HG03342 (cell line): ENCODE results near the gene ARHGEF28.
A peak's percentile ranks its signal among the peaks of the same experiment; 100 is the strongest.

Experiments
- ATAC-seq: cut with Tn5 transposase; IDR thresholded peaks from one replicate; pipeline ENCODE4 v1.9.1; 2021; ENCODE audit warnings: mild to moderate bottlenecking, moderate library complexity; ENCODE audit not compliant: unreplicated experiment

Gene ARHGEF28, protein sequence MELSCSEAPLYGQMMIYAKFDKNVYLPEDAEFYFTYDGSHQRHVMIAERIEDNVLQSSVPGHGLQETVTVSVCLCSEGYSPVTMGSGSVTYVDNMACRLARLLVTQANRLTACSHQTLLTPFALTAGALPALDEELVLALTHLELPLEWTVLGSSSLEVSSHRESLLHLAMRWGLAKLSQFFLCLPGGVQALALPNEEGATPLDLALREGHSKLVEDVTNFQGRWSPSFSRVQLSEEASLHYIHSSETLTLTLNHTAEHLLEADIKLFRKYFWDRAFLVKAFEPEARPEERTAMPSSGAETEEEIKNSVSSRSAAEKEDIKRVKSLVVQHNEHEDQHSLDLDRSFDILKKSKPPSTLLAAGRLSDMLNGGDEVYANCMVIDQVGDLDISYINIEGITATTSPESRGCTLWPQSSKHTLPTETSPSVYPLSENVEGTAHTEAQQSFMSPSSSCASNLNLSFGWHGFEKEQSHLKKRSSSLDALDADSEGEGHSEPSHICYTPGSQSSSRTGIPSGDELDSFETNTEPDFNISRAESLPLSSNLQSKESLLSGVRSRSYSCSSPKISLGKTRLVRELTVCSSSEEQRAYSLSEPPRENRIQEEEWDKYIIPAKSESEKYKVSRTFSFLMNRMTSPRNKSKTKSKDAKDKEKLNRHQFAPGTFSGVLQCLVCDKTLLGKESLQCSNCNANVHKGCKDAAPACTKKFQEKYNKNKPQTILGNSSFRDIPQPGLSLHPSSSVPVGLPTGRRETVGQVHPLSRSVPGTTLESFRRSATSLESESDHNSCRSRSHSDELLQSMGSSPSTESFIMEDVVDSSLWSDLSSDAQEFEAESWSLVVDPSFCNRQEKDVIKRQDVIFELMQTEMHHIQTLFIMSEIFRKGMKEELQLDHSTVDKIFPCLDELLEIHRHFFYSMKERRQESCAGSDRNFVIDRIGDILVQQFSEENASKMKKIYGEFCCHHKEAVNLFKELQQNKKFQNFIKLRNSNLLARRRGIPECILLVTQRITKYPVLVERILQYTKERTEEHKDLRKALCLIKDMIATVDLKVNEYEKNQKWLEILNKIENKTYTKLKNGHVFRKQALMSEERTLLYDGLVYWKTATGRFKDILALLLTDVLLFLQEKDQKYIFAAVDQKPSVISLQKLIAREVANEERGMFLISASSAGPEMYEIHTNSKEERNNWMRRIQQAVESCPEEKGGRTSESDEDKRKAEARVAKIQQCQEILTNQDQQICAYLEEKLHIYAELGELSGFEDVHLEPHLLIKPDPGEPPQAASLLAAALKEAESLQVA (N-terminal part only)

DNA sequence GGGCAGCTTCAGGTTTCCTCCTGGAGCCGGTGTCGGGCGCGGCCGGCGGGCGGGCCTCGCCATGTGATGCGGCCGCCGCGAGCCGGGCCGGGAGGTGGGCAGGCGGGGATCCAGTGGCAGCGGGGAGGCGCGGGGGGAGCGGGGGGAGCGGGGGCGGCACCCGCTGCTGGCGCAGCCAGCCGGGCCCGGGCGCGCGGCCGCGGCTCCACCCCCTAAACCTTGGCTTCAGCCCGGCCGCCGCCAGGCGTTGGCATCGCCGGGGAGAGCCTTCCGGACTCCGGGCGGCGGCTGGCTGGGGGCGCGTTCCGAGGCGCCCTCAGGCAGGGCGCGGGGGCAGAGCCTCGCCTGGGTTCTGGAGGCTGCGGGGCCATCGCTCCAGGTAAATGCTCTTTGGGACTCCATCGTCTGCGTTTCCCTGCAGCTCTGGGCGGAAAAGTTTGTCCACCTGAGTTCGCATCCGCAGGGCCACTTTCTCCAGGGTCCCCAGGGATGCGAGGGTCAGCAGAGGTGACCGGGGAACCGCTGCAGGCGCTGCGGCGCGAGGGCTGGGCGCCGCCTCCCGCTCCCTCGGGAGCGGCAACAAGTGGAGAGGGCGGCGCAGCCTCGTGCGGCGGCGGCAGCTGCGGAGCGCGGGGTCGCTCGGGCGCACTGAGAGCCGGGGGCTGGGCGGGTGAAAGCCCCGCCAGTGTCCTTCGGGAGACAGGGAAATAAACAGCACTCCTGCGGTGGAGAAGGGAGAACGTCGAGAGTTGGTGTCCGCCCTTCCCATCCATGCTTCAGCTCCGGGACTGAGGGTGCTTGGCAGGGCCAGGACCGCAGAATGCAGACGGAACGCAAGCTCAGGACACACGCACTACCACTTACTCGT is at the start of gene ARHGEF28:
Gene ARHGEF28 (plus strand): TSS at position 253 of the 868 bp plus-strand sequence. CDS start 58,656 bp downstream, outside the sequence.
- ATAC-seq = peak; percentile 56

DNA sequence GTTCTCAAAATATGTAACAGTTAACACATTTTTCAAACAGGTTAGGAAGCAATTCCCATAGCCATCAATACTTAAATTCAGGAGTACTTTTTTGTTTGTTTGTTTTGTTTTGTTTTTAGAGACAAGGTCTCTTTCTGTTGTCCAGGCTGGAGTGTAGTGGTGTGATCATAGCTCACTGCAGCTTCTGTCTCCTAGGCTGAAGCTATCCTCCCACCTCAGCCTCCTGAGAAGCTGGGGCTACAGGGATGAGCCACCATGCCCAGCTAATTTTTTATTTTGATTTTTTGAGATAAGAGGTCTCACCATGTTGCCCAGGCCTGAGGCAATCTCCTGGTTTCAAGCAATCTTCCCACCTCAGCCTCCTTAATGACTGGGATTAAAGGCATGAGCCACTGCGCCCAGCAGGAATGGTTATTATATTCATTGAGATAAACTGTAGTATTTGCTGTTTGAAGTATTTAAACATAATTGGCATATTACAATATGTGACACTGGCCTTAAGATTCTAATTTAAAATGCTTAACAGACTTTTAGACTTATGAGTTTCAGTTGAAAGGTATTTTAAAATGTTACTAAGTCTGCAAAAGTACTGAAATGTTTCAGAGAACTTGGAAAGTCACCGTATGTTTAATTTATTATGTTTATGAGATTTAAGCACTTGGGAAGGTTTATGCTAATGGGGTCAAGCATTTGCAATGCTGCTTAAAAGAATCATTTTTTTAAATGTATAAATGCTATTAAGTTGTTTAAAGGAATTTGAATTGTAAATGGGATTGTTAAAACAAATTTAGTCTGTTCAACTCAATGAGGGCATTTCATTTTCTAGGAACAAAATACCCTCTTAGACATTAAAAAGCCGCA is 43.5 kb upstream of the ARHGEF28 start:
- no peak for ATAC-seq

DNA sequence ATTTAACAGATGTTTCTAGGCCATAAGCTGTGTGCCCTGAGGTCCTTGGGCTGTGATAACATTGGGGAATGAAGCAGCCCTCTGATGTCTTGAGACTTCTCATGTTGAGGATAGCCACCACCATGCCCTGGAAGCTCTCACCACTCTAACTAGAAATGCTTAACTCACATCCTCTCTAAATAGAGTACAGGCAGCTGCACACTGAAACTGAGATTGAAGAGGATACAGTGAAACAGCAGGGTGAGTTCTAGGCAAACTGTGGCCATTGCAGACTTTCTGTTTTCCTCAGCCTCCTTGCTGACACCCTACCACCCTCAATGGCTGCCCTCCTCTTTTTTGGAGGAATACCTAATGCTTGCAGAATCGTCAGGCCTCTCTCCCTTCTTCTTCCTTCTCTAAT is 38.1 kb upstream of the ARHGEF28 start:
- ATAC-seq = peak; percentile 67

DNA sequence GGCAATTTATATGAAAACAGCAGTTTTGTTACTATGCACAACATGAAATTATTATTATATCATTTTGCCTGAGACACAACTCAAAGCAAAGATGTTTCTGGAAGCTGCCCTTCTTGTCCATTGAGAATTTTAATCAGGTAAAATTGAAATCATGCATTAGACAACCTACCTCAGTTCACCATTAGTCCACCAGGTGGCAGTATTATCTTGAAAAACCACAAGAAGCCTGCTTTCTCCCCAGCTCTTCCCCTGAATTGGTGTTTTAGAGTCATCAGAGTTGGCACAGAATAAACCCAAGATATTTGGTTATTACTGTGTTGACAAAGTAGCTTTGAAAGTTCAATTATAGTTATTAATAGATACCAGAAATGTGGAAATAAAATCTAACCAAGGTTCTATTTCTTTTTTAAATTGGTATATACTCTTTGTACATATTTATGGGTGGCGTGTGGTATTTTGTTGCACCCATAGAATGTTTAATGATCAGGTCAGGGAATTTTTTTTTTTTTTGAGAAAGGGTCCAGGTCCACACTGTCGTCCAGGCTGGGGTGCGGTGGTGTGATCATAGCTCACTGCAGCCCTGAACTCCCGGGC is 34.8 kb upstream of the ARHGEF28 start:
- ATAC-seq = no peak

DNA sequence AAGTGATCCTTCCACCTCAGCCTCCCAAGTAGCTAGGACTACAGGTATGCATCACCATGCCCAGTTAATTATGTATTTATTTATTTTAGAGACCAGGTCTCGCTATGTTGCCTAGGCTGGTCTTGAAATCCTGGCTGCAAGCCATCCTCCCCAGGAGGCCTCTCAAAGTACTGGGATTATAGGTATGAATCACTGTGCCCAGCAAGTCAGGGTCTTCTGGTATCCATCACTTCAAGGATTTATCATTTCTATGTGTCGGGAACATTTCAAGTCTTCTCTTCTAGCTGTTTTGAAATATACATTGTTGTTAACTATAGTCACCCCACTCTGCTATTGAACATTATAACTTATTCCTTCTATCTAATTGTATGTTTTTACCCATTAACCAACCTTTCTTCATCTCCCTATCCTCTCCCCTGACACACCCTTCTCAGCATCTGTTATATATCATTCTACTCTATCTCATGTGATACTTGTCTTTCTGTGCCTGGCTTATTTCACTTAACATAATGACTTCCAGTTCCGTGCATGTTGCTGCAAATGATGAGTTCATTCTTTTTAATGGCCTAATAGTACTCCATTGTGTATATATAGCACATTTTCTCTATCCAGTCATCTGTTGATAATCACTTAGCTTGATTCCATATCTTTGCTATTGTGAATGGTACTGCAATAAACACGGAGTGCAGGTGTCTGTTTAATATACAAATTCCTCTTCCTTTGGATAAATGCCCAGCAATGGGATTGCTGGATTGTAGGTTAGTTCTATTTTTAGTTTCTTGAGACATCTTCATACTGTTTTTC is 34.1 kb upstream of the ARHGEF28 start:
- no peak for ATAC-seq

DNA sequence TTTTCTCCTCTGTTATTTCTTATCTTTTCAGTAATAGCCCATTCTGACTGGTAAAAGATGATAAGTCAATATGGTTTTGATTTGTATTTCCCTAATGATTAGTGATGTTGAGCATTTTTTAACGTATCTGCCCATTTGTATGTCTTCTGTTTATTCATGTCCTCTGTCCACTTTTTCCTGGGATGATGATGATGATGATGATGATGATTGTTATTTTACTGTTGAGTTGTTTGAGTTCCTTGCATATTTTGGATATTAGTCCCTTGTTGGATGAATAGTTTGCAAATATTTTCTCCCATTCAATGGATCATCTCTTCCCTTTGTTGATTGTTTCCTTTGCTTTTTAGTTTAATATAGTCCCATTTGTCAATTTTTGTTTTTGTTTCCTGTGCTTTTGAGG is 33.4 kb upstream of the ARHGEF28 start:
- no peak for ATAC-seq

DNA sequence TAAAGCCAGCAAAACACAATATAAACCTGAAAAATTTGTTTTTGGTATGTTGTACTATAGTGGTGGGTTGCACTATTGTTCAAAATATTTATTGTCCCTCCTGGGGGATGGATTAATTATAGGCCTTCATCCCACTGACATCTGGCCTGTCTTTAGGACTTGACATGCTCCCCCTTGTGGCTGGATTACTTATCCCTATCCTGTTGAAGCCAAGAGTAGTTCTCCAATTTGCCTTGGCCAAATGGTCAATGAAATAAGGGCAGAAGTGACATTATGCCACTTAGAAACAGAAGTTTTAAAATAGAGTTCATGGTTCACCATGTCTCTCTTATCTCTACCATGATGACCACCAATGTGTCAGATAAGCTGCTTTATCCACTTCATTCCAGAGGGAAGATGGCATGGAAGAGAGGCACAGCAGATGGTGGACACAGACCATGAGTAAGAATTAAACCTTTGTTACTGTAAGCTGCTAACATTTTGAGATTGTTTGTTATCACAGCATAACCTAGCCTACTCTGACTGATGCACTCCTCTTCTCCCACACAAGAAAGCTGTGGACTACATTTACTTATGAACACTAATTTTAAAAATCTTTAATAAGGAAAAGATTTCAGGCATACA is 29.2 kb upstream of the ARHGEF28 start:
- ATAC-seq = no peak

DNA sequence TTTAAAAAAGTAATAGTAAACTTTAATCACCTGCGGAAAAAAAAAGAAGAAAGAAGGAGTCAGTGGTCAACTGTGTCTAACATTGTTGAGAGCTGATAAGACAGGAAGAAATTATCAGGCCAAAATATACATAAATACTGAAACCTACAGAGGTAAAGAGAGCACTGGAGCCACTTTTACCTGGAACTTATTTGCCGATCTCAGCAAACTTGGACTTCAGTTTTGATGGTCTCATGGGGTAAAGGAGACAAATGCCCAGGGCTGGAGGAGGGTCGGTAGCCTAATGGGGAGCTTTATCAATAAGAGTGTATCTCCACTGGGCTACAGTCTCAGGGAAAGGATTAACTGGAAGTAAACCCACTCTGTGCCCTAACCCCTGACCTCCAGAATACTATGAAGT is 26.6 kb upstream of the ARHGEF28 start:
- no peak for ATAC-seq

DNA sequence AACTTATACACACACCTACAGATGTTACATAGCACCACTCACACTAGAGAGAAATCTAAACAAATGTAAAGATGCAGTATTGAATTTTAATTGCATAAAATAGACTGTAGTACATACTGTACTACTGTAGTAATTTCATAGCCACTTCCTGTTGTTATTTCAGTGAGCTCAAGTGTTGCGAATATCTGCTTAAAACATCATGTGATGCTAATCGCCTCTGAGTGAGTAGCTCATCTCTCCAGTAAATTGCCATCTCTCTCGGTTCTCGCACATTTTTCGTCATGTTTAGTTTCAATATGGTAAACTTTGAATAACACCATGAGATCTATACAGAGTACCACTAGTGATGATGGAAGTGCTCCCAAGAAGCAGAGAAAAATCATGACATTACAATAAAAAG is 22.0 kb upstream of the ARHGEF28 start:
- no peak for ATAC-seq

DNA sequence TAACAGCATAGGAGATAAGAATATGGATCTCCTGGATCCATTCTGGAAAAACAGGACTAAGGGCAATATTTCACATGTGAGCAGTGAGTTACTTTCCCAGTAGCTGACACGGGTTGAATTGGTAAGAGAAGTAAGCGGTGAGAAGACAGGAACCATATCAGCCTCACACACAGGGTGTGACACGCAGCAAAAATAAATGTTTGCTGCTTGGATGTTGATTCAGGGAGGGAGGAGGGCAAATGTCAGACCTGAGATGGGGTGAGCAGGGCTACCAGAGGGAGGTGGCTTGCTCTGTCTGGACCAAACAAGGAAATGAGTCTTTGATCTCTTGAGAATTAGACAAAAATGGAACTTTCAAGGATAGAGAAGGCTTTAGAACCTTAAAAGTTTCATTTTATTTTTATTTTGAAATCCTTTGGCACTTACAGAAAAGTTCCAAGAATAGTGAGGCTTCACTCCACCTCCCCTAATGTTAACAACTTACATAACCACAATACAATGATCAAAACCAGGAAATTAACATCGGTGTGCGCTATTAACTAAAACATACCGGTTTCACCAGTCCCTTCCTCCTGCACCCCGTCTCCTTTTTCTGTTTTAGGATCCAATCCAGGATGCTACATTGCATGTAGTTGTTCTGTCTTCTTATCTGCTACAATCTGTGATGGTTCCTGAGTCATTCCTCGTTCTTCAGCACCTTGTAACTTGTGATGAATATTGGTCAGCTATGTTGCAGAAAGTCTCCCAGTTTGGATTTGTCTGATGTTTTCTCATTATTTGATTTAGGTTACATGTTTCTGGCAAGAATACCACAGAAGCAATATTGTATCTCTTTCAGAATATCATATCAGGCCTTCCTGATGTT is 20.5 kb upstream of the ARHGEF28 start:
- ATAC-seq = no peak

DNA sequence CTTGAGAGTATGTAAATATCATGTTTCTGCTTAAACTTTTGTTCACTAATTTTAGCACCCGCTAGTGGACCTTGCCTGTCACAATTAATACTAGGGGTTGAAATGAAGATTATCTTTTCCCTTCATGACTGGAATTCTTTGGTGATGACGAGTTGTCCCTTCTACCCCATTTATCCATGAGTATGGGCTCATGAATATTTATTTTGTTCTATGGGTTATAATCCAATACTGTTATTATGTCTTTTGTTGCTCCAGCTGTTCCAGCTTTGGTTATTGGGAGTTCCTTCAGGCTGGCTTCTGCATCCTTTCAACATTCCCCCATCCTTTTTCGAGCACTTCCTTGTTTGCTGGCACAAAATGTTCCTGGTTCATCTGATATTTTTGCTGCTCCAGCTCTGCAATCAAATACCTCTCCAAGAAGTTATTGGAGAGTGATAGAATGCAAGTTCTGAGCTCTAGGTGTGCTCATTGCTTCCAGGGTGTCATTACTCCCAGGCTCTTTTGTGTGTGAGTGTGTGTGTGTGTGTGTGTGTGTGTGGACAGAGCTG is 19.7 kb upstream of the ARHGEF28 start:
- ATAC-seq = no peak

DNA sequence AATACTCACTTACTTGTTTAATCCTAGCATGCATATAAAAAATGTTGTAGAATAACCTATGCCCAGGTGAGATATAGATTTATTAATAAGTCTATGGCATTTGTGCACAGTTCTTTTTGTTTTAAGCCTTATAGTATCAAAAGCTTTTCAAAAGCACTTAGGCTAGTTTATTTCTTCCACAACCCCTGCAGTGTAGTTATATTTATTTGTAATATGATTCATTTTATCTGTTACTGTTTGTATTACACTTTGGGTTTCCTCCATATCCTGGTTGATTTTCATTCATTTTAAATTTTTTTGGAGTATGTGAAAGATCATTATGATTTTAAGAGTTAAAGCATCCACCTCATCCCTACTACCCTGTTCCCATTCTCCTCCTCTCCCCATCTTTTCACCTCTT is 18.8 kb upstream of the ARHGEF28 start:
- ATAC-seq = no peak

DNA sequence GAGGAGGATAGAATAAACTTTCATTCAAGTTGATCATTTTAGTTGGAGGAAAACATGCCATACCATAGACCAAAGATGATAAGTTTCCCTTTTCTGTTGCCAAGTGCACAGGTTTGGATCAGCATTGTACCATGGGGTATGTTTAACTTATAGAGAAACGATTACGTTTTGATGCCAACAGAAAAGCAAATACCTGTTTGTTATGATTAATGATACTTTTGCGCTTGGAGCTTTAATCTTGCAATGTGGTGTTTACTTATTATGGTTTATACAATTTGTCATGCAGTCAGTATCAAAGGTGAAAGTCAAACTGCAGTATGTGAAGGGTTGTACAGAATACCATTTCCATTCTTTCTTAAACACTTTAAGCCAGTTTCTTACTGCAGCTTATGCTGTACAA is 13.2 kb upstream of the ARHGEF28 start:
- no peak for ATAC-seq

DNA sequence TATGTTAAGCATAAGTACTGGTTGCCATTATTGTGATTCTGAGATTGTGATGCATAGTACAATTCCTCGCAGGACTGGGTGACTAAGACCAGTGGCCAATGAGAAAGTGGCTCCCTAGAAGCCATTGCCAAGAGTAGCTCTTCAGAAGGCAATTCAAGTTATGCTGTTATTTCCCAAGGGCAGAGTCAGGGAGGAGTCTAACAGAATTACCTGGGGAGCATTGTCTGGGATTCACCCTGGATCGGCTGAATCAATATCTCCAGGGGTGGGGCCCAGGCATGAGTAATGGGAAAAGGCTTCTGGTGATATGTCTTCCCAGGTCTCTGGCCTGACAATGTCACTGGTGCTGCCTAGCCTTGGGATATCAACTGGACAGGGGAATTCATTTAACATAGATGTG is 10.9 kb upstream of the ARHGEF28 start:
- ATAC-seq = no peak

DNA sequence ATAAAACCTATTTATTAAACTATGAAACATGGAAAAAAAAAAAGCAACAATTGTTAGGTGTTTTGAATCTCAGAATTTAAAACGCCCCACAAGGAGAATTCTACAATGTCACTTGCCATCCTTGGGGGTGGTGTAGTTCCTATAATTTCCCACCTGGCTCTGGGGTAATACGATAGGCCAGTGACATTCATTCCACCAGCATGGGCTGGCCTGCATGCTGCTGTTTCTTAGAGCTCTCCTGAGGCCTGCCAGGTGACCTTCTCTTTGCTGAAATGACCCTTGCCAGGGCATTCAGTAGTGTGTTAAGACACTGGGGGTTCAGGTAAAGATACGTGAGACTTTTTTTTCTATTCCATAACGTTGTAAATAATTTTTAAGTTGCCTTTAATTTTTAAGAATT is 10.0 kb upstream of the ARHGEF28 start:
- no peak for ATAC-seq

DNA sequence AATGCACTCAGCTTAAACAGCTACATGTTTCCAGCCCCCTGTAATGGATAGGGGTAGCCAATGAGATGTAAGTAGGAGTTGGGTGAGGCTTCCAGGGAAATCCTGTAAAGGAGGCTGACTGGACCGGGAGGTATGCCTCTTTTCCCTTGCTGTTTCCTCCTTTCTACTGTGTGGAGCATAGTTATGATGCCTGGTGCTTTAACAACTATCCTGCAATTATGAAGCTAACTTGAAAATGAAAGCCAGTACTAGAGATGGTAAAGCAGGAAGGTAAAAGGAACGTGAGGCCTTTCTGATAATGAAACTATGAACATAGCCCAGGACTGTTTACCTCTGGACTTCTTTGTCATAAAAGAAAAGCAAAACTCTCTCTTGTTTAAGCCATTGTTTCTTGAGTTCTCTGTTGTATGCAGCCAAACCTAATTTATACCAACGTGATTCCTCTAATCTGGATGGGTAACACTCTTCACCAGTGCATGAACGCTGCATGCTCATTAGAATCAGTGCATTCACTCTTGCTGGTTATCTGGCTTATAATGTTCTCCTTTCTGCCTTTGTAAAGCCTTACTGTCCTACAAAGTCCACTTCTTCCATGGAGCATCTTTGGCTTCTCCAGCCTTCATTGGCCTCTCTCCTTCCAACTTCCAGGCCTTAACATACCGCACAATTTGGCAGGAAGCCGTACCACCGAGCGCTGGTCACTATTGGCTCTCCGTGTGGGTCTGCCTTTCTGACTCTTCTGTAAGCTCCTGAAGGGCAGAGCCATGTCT is 8.3 kb upstream of the ARHGEF28 start:
- ATAC-seq = no peak
